HFF-Myc (cell line): Measurements from ENCODE around the gene UNC93B1.

Experiments
- DNase-seq: peaks from one replicate; pipeline ENCODE4 v3.0.0-alpha.2; 2011; ENCODE audit warnings: low read depth; ENCODE audit errors: extremely low read depth
- H3K4me3 ChIP-seq: replicated peaks from 2 replicates; pipeline ENCODE4 v1.5.1; 2011; ENCODE audit warnings: low read depth, mild to moderate bottlenecking, control low read depth, low read length
- CTCF ChIP-seq: IDR thresholded peaks from 2 replicates; pipeline ENCODE4 v1.5.1; 2012; ENCODE audit warnings: mild to moderate bottlenecking, low read depth, low read length, control low read depth; ENCODE audit errors: missing control alignments

UNC93B1 gene

GRCh38 chr11:68030318-68031143 is 26.6 kb upstream of the UNC93B1 start, which contains the start of gene NDUFS8:
NDUFS8 (plus strand) TSS chr11:68030681; CDS start chr11:68032152, 1,471 bp downstream.
- TF ChIP-seq CTCF = no peak
- DNase-seq = peak; percentile 96
- peak within 1 kb of the TSS; percentile 97 for H3K4me3 ChIP-seq

- H3K4me3 ChIP-seq = no peak overlapping the region
- DNase-seq = no peak
- no peak for TF ChIP-seq CTCF
Measured at GRCh38 chr11:68028802-68029545, 25.1 kb upstream of the UNC93B1 start.

- TF ChIP-seq CTCF = no peak
- no peak overlapping the region for H3K4me3 ChIP-seq
- no peak for DNase-seq
Measured at GRCh38 chr11:68027667-68028066, 23.8 kb upstream of the UNC93B1 start.

GRCh38 chr11:68026391-68027105 is 22.7 kb upstream of the UNC93B1 start:
- no peak overlapping the region for H3K4me3 ChIP-seq
- no peak for TF ChIP-seq CTCF
- DNase-seq = no peak

GRCh38 chr11:68025047-68025446 is 21.1 kb upstream of the UNC93B1 start:
- no peak for DNase-seq
- TF ChIP-seq CTCF = no peak
- no peak overlapping the region for H3K4me3 ChIP-seq

- no peak overlapping the region for H3K4me3 ChIP-seq
- TF ChIP-seq CTCF = no peak
- DNase-seq = no peak
Measured at GRCh38 chr11:68024508-68024907, 20.6 kb upstream of the UNC93B1 start.
